ENCODE results near the gene PKD1L1. TPM values are rescaled to one million over a fixed set of nuclear protein-coding genes. Genes with fewer than 3 reads are reported as not detected.

PKD1L1 gene
- total RNA-seq, 2 donors from 2014 or later, result 0.16 to 0.61 TPM

GRCh38 chr7:47726047-47726726, 222.1 kb downstream of the PKD1L1 start:
- Mint-ChIP-seq H3K9me3 (no peaks in the 10 kb centered on the region), H3K4me1 (no peaks in the 10 kb centered on the region), H3K4me3 (no peak overlapping the region), H3K27me3 (no peaks in the 10 kb centered on the region), H3K36me3 (ENCODE audit: low read depth) (no peaks in the 10 kb centered on the region), H3K27ac (no peak overlapping the region)
- ATAC-seq (replicated peaks), result no peak

GRCh38 chr7:47725031-47725780, 223.1 kb downstream of the PKD1L1 start:
- Mint-ChIP-seq H3K9me3 (no peaks in the 10 kb centered on the region), H3K27ac (no peak overlapping the region)

More at GRCh38 chr7:47725031-47725780, 223.1 kb downstream of the PKD1L1 start:
- H3K36me3 Mint-ChIP-seq (ENCODE audit: low read depth), result no peaks in the 10 kb centered on the region
- ATAC-seq (replicated peaks), result no peak
- no peaks in the 10 kb centered on the region for H3K4me1 Mint-ChIP-seq
- H3K4me3 Mint-ChIP-seq, result no peak overlapping the region
- H3K27me3 Mint-ChIP-seq, result no peaks in the 10 kb centered on the region

Other genes starting within 250 kb of the PKD1L1 start
- gene HUS1, start 31.1 kb upstream of the PKD1L1 start, total RNA-seq, result 10 to 100 TPM; 50.0 to 59.7 TPM
- under 1 TPM in 1 of 2 donors, not detected in 1; 0.50 TPM for gene SUN3, start 80.6 kb upstream of the PKD1L1 start, total RNA-seq
- under 1 TPM; 0.32 to 0.95 TPM for gene C7orf57, start 87.1 kb upstream of the PKD1L1 start, total RNA-seq
- gene UPP1, start 140.8 kb upstream of the PKD1L1 start, total RNA-seq, result 10 to 100 TPM; 69.1 to 83.9 TPM
- gene ABCA13, start 223.0 kb upstream of the PKD1L1 start, total RNA-seq, result not detected